GM12878 (cell line): ENCODE results near the gene ARHGEF17. TPM values are rescaled to one million over a fixed set of nuclear protein-coding genes. Genes with fewer than 3 reads are reported as not detected.

Experiments
- ATAC-seq: fragments of 200-7000 bp; cut with Tn5 transposase; 3 replicates; pipeline ENCODE4 v1.9.1; 2020; ENCODE audit warnings: mild to moderate bottlenecking, moderate library complexity
- BruUV-seq: library from RNA; stranded (reverse); fragments of 400-500 nt; replicated peaks from 2 replicates; lab custom pipeline; 2021; lab: Mats Ljungman, UMichigan
- CTCF ChIA-PET: fragments of 300-600 bp; sonication (Branson Sonifier 250); formaldehyde crosslinking; extraction: SDS; loops from one replicate; lab custom pipeline; 2021; ENCODE audit warnings: inconsistent platforms; lab: Yijun Ruan, JAX
- POLR2A ChIA-PET: fragments of 350-600 bp; formaldehyde crosslinking; extraction: SDS; loops from one replicate; lab custom pipeline; 2021; ENCODE audit warnings: inconsistent platforms; lab: Charles Lee
- RAD21 ChIA-PET: fragments of 300-600 bp; sonication (Branson Sonifier 250); formaldehyde crosslinking; loops from one replicate; lab custom pipeline; 2023; ENCODE audit warnings: antibody characterized with exemption; ENCODE audit not compliant: unreplicated experiment; lab: Charles Lee
- SMC1A ChIA-PET: fragments of 300-600 bp; sonication (Branson Sonifier 250); formaldehyde crosslinking; loops from one replicate; lab custom pipeline; 2023; ENCODE audit not compliant: unreplicated experiment, uncharacterized antibody; lab: Charles Lee
- DNase-seq: peaks from one replicate; pipeline ENCODE4 v3.0.0-alpha.2; 2011; ENCODE audit warnings: low read depth, low spot score
- FAIRE-seq: peaks from 3 replicates; lab custom pipeline; 2011; peaks lifted over from hg19 to GRCh38; lab: Jason Lieb, UNC
- H2AFZ ChIP-seq: 2 replicates; pipeline ENCODE4 v1.6.0; 2011; ENCODE audit warnings: low read depth, low read length, control low read depth; ENCODE audit not compliant: control insufficient read depth
- H3K27ac ChIP-seq: 2 replicates; pipeline ENCODE4 v1.5.1; 2011; ENCODE audit warnings: control low read depth; ENCODE audit not compliant: control insufficient read depth, insufficient read depth
- H3K27me3 ChIP-seq, 2 experiments: replicated peaks in 1 of 2; 2 replicates each; pipeline versions ENCODE4 v1.6.0 to v1.6.1; 2011; ENCODE audit warnings: low read length in 1 of 2; ENCODE audit not compliant: control insufficient read depth in 2 of 2, insufficient read depth in 2 of 2
- H3K36me3 ChIP-seq, 2 experiments: 2 replicates each; pipeline ENCODE4 v1.5.1; 2011; ENCODE audit warnings: low read length in 1 of 2; ENCODE audit not compliant: control insufficient read depth in 2 of 2, insufficient read depth in 2 of 2
- H3K4me1 ChIP-seq: 2 replicates; pipeline ENCODE4 v1.6.1; 2011; ENCODE audit warnings: mild to moderate bottlenecking, low read length, moderate library complexity, mixed read lengths; ENCODE audit not compliant: control insufficient read depth, insufficient read depth
- H3K4me2 ChIP-seq: 2 replicates; pipeline ENCODE4 v1.6.0; 2011; ENCODE audit warnings: control low read depth; ENCODE audit not compliant: control insufficient read depth, insufficient read depth
- H3K4me3 ChIP-seq: fragments of 200-600 bp; sonication (generic); 2 replicates; pipeline ENCODE4 v1.5.1; 2016
- H3K79me2 ChIP-seq: 2 replicates; pipeline ENCODE4 v1.6.0; 2011; ENCODE audit warnings: low read length; ENCODE audit not compliant: control insufficient read depth, insufficient read depth
- H3K9ac ChIP-seq: 2 replicates; pipeline ENCODE4 v1.8.0; 2011; ENCODE audit warnings: low read length, control low read depth, mixed read lengths; ENCODE audit not compliant: control insufficient read depth, insufficient read depth
- H3K9me3 ChIP-seq: replicated peaks from 3 replicates; pipeline ENCODE4 v1.5.1; 2011; ENCODE audit warnings: mild to moderate bottlenecking, low read length; ENCODE audit not compliant: control insufficient read depth, insufficient read depth
- H4K20me1 ChIP-seq: 2 replicates; pipeline ENCODE4 v1.6.0; 2011; ENCODE audit not compliant: control insufficient read depth, insufficient read depth
- CBFB ChIP-seq: IDR thresholded peaks from 2 replicates; pipeline ENCODE4 v1.6.1; 2016; ENCODE audit warnings: antibody characterized with exemption, low read depth
- CREB1 ChIP-seq: IDR thresholded peaks from 2 replicates; pipeline ENCODE4 v1.6.1; 2012; ENCODE audit warnings: low read depth, mild to moderate bottlenecking, inconsistent platforms
- E4F1 ChIP-seq: fragments of 450-650 bp; IDR thresholded peaks from 2 replicates; pipeline ENCODE4 v1.6.1; 2018; ENCODE audit warnings: borderline replicate concordance, mild to moderate bottlenecking; ENCODE audit not compliant: partially characterized antibody
- ELK1 ChIP-seq: IDR thresholded peaks from 2 replicates; pipeline ENCODE4 v1.6.1; 2012; ENCODE audit warnings: low read depth, low read length, improper control_type of control experiment
- EP300 ChIP-seq, 2 experiments: fragments of 150-350 bp in 1 of 2; IDR thresholded peaks; 2 replicates each; pipeline ENCODE4 v1.6.1; 2011 to 2012; ENCODE audit warnings: low read depth in 2 of 2, low read length in 2 of 2, borderline replicate concordance in 1 of 2, improper control_type of control experiment in 1 of 2, inconsistent platforms in 1 of 2; ENCODE audit not compliant: control insufficient read depth in 1 of 2
- GABPA ChIP-seq: IDR thresholded peaks from 2 replicates; pipeline ENCODE4 v1.6.1; 2014; ENCODE audit warnings: antibody characterized with exemption, low read depth, mild to moderate bottlenecking, inconsistent platforms
- HSF1 ChIP-seq: fragments of 150-350 bp; IDR thresholded peaks from 2 replicates; pipeline ENCODE4 v1.6.1; 2014; ENCODE audit warnings: mild to moderate bottlenecking, low read depth, low read length
- IKZF2 ChIP-seq, 2 experiments: fragments of 450-650 bp; IDR thresholded peaks; 2 replicates each; pipeline ENCODE4 v1.6.1; 2017; ENCODE audit warnings: mild to moderate bottlenecking in 2 of 2, moderate library complexity in 2 of 2
- JUNB ChIP-seq: IDR thresholded peaks from 2 replicates; pipeline ENCODE4 v1.6.1; 2016; ENCODE audit warnings: antibody characterized with exemption, mild to moderate bottlenecking
- MTA3 ChIP-seq: IDR thresholded peaks from 2 replicates; pipeline ENCODE4 v1.6.1; 2012; ENCODE audit warnings: low read length, inconsistent platforms, borderline replicate concordance
- PAX8 ChIP-seq: fragments of 450-650 bp; IDR thresholded peaks from 2 replicates; pipeline ENCODE4 v1.6.1; 2017; ENCODE audit warnings: mild to moderate bottlenecking, moderate library complexity
- POLR2AphosphoS2 ChIP-seq: IDR thresholded peaks from 2 replicates; pipeline ENCODE4 v1.6.1; 2011; ENCODE audit warnings: low read depth, mild to moderate bottlenecking, low read length, improper control_type of control experiment, moderate library complexity
- POLR2AphosphoS5 ChIP-seq: IDR thresholded peaks from 2 replicates; pipeline ENCODE4 v1.6.1; 2011; ENCODE audit warnings: mild to moderate bottlenecking, low read length, inconsistent platforms
- RELB ChIP-seq: fragments of 450-650 bp; IDR thresholded peaks from 2 replicates; pipeline ENCODE4 v1.6.1; 2017; ENCODE audit warnings: low read depth, mild to moderate bottlenecking, moderate library complexity
- SMC3 ChIP-seq: IDR thresholded peaks from 2 replicates; pipeline ENCODE4 v1.6.1; 2011; ENCODE audit warnings: low read length, improper control_type of control experiment, borderline replicate concordance
- SUZ12 ChIP-seq: fragments of 200-600 bp; sonication (generic); IDR thresholded peaks from one replicate; pipeline ENCODE4 v1.6.1; 2018; ENCODE audit warnings: antibody characterized with exemption, mild to moderate bottlenecking; ENCODE audit not compliant: unreplicated experiment
- ZZZ3 ChIP-seq: IDR thresholded peaks from 2 replicates; pipeline ENCODE4 v1.6.1; 2011; ENCODE audit warnings: low read depth; ENCODE audit not compliant: control insufficient read depth, insufficient read length
- WGBS: methylation state at CpG from one replicate; pipeline ENCODE4 v1.1.6; 2016; ENCODE audit warnings: low lambda C conversion rate; ENCODE audit not compliant: insufficient replicate concordance, insufficient coverage; ENCODE audit errors: missing lambda C conversion rate; 5-methylcytosine and 5-hydroxymethylcytosine counted together
- in situ Hi-C: fragments of 300-500 bp; cut with MboI; formaldehyde crosslinking; loops from 9 replicates; pipeline ENCODE4 v1.14.3; 2018; ENCODE audit warnings: mixed read lengths
- intact Hi-C: fragments of 100-400 bp; cut with micrococcal nuclease; formaldehyde crosslinking; loops from one replicate; pipeline ENCODE4 v1.14.2; 2022; ENCODE audit not compliant: unreplicated experiment
- polyA plus RNA-seq, 11 experiments: library from polyadenylated mRNA; depleted of rRNA in 4 of 11; unstranded in 6 of 11; stranded (reverse) in 5 of 11; fragments of >200 nt; fragmentation: Nextera tagmentation in 4 of 11; fragmentation: Illumina TruSeq in 1 of 11; extraction: Ambion mirVana in 4 of 11; extraction: Trizol in 1 of 11; gene quantifications; 1 replicate in 1 of 11; 2 replicates in 10 of 11; pipeline versions ENCODE4 v1.2.1 to v1.2.3, GENCODE V29; 2011 to 2016; ENCODE audit warnings: inconsistent platforms in 2 of 11, missing spikeins in 2 of 11, low read depth in 1 of 11
- total RNA-seq, 4 experiments: library from RNA; depleted of rRNA in 3 of 4; stranded (reverse); fragments of >200 nt in 3 of 4; fragmentation: Illumina TruSeq in 1 of 4; extraction: Trizol in 1 of 4; gene quantifications; 2 replicates each; pipeline versions ENCODE4 v1.2.1 to v1.2.3, GENCODE V29; 2013 to 2021

The ARHGEF17 gene
- total and polyA plus RNA-seq, 10 of the 15 experiments (the other 5 are each of a cell fraction or from before 2014, with no cell fraction given), result 0.15 to 11.0 (median 1.7) TPM

GRCh38 chr11:73391665-73392064 lies 83.6 kb downstream of the ARHGEF17 start:
- Histone ChIP-seq H3K4me3 (no peak overlapping the region), H3K36me3 (peaks cover 19 to 71% of the 10 kb centered on the region in 2 experiments), H3K79me2 (peaks cover 41% of the 10 kb centered on the region), H3K4me1 (peaks cover 23% of the 10 kb centered on the region), H3K4me2 (no peak overlapping the region), H3K9ac (no peak overlapping the region), H3K27ac (no peak overlapping the region), H2AFZ (no peak overlapping the region), H3K9me3 (no peaks in the 10 kb centered on the region), H3K27me3 (no peaks in the 10 kb centered on the region), H4K20me1 (no peaks in the 10 kb centered on the region)
- BruUV-seq, result no TSS peak
- no peak for ATAC-seq
- TF ChIP-seq POLR2AphosphoS2 (no peak), IKZF2 (IDR thresholded peaks at IDR 0.05) (no peak), ELK1 (no peak), JUNB (no peak), ZZZ3 (no peak), SMC3 (no peak), E4F1 (no peak), SUZ12 (no peak), PAX8 (no peak), CREB1 (no peak), HSF1 (no peak), EP300 (IDR thresholded peaks at IDR 0.05; ENCODE audit: borderline replicate concordance in 1 of 2, control insufficient read depth in 1 of 2, low read depth in 2 of 2, low read length in 2 of 2) (no peak), RELB (no peak), POLR2AphosphoS5 (no peak), CBFB (no peak), MTA3 (no peak), GABPA (no peak)
- FAIRE-seq, result no peak
- ChIA-PET CTCF (interaction anchor here (25.6 kb wide), 1 partner anchor 38 kb away, joined by 400 read pairs; no protein-coding TSS in a partner anchor), SMC1A (interaction anchor here (0.9 to 2.7 kb wide), 2 partner anchors 8 to 40 kb away, joined by 3 to 12 read pairs; no protein-coding TSS in a partner anchor), POLR2A (no interaction called here), RAD21 (interaction anchor here (0.7 to 2.3 kb wide), 2 partner anchors 7 to 41 kb away, joined by 3 to 71 read pairs; no protein-coding TSS in a partner anchor)
- DNase-seq, result no peak
- in situ Hi-C loops, result no loop called here
- WGBS, result 65% methylated on average over 10 of the region's 10 CpGs
- intact Hi-C loops, result loop anchor here (2.0 kb wide), 1 partner anchor 15 kb away; the partner anchor contains the start of gene RELT
